ENCODE measurements around the gene MYCBP2.
"Not testable (repeated sequence)": the region's sequence is repeated elsewhere in the genome, so short reads cannot be mapped to it uniquely, and the experiment has no call there.

Gene MYCBP2

DNA sequence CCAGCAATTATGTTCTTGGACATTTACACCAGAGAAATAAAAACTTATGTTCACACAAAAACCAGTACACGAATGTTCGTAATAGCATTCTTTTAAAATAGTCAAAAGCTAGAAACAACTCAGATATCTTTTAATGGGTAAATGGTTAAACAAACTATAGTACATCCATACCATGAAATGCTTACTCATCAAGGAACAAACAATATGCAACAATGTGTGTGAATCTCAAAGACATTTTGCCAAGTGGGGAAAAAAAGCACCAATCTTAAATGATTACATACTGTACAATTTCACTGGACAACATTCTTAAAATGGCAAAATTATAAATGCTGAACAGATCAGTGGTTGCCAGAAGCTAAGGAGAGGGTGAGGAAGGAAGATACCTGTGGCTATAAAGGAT lies 36.6 kb downstream of the MYCBP2 start:
- peaks cover 8% of the 10 kb centered on the region for H3K36me3 ChIP-seq (ENCODE audit: control insufficient read depth, insufficient read depth, low read length)
- H3K27me3 ChIP-seq (replicated peaks; ENCODE audit: control insufficient read depth, insufficient read depth, low read length) = no peaks in the 10 kb centered on the region
- no peak for DNase-seq (ENCODE audit: extremely low read depth, insufficient read length)
- H3K4me3 ChIP-seq (replicated peaks; ENCODE audit: low read depth, low read length) = no peak overlapping the region
- TF ChIP-seq CTCF (IDR thresholded peaks at IDR 0.05; ENCODE audit: insufficient read depth, low read length, poor library complexity, severe bottlenecking) = no peak

- H3K36me3 ChIP-seq (ENCODE audit: control insufficient read depth, insufficient read depth, low read length) = peaks cover 8% of the 10 kb centered on the region
- no peak overlapping the region for H3K4me3 ChIP-seq (replicated peaks; ENCODE audit: low read depth, low read length)
- no peak for TF ChIP-seq CTCF (IDR thresholded peaks at IDR 0.05; ENCODE audit: insufficient read depth, low read length, poor library complexity, severe bottlenecking)
- no peaks in the 10 kb centered on the region for H3K27me3 ChIP-seq (replicated peaks; ENCODE audit: control insufficient read depth, insufficient read depth, low read length)
- DNase-seq (ENCODE audit: extremely low read depth, insufficient read length) = no peak
These were observed 37.0 kb downstream of the MYCBP2 start for GRCh38 chr13:77289851-77290250.

GRCh38 chr13:77285632-77286031 lies 41.3 kb downstream of the MYCBP2 start:
- not testable (repeated sequence) for H3K4me3 ChIP-seq (replicated peaks; ENCODE audit: low read depth, low read length); H3K36me3 ChIP-seq (ENCODE audit: control insufficient read depth, insufficient read depth, low read length); DNase-seq (ENCODE audit: extremely low read depth, insufficient read length); H3K27me3 ChIP-seq (replicated peaks; ENCODE audit: control insufficient read depth, insufficient read depth, low read length)

- TF ChIP-seq CTCF (IDR thresholded peaks at IDR 0.05; ENCODE audit: insufficient read depth, low read length, poor library complexity, severe bottlenecking) = no peak
- Histone ChIP-seq H3K36me3 (ENCODE audit: control insufficient read depth, insufficient read depth, low read length) (peaks cover 6% of the 10 kb centered on the region), H3K4me3 (replicated peaks; ENCODE audit: low read depth, low read length) (no peak overlapping the region), H3K27me3 (replicated peaks; ENCODE audit: control insufficient read depth, insufficient read depth, low read length) (no peaks in the 10 kb centered on the region)
- DNase-seq (ENCODE audit: extremely low read depth, insufficient read length) = no peak
These were observed 41.8 kb downstream of the MYCBP2 start for GRCh38 chr13:77285098-77285497.

DNA sequence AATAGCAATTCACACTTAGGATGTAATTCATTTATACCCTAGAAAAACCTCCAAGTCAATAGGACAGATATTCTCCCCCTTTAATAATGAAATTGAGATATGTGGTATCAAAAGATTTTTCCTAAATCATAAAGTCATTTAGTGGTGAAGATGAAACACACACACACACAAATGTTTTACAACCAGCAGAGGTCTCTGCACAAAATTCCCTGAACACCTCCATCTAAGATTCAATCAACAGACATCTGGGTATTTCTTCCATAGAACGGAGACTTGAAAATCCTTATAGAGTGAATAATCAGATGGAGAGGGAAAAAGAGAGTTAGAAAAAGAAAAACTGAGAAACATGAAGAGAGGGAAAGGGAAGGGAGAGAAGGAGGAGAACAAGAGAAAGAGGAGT lies 52.8 kb downstream of the MYCBP2 start:
- Histone ChIP-seq H3K27me3 (replicated peaks; ENCODE audit: control insufficient read depth, insufficient read depth, low read length) (no peaks in the 10 kb centered on the region), H3K36me3 (ENCODE audit: control insufficient read depth, insufficient read depth, low read length) (peaks cover 16% of the 10 kb centered on the region), H3K4me3 (replicated peaks; ENCODE audit: low read depth, low read length) (no peak overlapping the region)
- no peak for TF ChIP-seq CTCF (IDR thresholded peaks at IDR 0.05; ENCODE audit: insufficient read depth, low read length, poor library complexity, severe bottlenecking)
- DNase-seq (ENCODE audit: extremely low read depth, insufficient read length) = no peak

- Histone ChIP-seq H3K4me3 (replicated peaks; ENCODE audit: low read depth, low read length) (no peak overlapping the region), H3K36me3 (ENCODE audit: control insufficient read depth, insufficient read depth, low read length) (peaks cover 17% of the 10 kb centered on the region), H3K27me3 (replicated peaks; ENCODE audit: control insufficient read depth, insufficient read depth, low read length) (no peaks in the 10 kb centered on the region)
- no peak for TF ChIP-seq CTCF (IDR thresholded peaks at IDR 0.05; ENCODE audit: insufficient read depth, low read length, poor library complexity, severe bottlenecking)
- DNase-seq (ENCODE audit: extremely low read depth, insufficient read length) = no peak
These were observed 57.8 kb downstream of the MYCBP2 start for GRCh38 chr13:77269141-77269540.

All from GM06990 (cell line).